HG03342 (cell line): Measurements from ENCODE around the gene FGFBP3.

Experiments
- ATAC-seq: cut with Tn5 transposase; IDR thresholded peaks from one replicate; pipeline ENCODE4 v1.9.1; 2021; ENCODE audit warnings: mild to moderate bottlenecking, moderate library complexity; ENCODE audit not compliant: unreplicated experiment

FGFBP3 gene, protein sequence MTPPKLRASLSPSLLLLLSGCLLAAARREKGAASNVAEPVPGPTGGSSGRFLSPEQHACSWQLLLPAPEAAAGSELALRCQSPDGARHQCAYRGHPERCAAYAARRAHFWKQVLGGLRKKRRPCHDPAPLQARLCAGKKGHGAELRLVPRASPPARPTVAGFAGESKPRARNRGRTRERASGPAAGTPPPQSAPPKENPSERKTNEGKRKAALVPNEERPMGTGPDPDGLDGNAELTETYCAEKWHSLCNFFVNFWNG

DNA sequence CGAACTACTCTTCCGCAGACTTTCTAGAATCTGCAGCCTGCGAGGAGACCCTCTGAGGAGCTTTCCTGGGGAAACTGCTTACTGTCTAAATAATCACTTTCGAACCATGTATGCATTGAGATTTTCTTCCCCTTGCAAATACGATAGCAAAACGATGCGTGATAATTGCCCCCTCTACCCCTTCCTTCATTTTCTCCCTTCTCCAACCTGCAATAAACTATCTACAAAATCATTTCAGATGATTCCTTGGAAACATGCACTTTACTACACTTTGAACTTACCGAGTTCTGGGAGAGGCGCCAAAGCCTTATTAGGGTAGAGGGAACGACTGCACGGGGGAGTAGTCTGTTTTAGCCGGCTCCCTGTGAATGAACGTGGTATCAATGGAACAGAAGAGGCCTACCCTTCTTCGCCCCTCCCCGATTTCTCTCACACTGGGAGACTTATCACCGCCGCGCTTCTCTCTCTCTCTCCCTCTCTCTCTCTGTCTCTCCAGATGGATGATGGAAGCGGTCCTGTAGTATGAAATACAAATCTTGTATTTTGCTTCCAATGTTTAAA is at the start of gene FGFBP3:
Gene FGFBP3, minus strand, starts transcription at position 370 of the 561 bp plus-strand sequence. CDS start 517 bp downstream, outside the sequence.
- no peak for ATAC-seq

DNA sequence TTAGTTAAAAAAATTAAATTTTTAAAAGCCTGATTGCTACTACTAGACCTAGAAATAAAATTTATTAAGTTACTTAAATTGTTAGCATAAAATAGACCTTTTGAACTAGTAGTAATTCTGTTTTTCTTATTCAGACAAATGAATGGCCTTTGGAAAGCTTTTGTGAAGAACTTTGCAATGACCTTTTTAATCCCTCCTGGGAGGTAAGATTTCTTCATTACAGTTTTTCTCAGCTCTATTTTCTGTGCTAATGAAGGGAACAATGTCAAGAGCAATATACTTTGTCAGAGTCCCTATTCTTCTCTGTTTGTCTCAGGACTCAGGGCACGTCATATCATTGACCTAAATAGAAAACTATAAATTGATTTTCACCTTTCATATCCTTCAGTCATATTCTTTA is 47.8 kb upstream of the FGFBP3 start:
- no peak for ATAC-seq

DNA sequence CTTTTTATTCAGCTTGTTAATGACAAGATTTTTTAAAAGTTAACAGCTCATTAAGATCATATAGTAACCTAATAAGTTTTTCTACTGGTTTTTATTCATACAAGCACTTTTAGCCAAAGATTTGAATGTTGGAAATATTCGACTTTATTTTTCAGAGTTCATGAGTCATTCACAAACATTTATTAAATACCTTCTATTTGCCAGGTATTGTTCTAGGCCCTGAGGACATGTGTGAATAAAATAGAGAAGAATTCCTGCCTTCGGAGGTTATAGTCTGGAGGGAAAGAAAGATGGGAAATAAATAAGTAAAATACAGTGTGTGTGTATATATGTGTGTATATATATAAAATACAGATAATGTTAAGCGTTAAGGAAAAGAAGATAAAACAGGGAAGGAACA is 45.8 kb upstream of the FGFBP3 start:
- no peak for ATAC-seq

DNA sequence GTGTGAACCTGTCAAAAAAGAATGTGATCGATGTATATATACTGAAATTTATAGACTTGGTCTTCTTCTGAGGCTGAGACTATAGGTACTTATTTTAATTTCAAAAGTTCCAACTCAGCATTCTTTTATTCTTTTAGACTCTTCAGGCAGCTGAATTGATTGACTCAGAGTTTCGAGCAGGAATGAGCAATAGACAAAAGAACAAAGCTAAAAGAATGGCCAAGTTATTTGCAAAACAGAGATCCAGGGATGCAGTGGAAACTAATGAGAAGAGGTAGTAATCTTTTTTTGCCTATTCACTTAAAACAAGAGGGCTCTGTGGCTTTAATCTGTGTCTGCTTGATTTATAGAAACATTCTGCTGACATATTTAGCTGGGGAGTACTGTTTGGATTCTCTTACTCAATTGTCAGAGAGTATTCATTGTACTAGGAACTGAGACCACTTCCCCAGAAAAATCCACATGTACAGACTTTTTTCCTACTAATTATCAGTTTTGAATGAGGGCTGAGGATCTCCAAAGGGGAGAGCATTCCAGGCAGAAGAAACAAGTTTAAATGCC is 44.4 kb upstream of the FGFBP3 start:
- no peak for ATAC-seq

DNA sequence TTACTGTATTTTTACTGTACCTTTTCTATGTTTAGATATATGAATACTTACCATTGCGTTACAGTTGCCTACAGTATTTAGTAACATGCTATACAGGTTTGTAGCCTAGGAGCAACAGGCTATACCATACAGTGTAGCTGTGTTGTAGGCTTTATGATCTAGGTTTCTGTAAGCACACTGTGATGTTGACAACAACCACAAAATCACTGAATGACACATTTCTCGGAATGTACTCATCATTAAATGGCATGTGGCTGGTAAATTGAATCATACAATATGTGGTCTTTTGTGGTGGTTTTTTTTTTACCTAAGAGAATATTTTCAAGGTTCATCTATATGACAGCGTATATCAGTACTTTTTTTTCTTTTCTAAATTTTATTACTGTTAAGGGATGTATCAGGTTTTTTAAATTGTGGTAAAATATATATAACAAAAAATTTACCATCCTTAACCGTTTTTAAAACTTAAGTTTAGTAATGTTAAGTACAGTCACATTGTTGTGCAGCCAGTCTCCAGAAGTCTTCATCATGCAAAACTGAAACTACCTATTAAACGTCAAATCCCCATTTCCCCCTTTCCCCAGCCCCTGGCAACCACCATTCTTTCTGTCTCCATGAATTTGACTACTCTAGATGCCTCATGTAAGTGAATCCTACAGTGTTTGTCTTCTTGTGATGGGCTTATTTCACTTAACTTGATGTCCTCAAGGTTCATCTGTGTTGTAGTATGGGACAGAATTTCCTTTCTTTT is 35.8 kb upstream of the FGFBP3 start:
- no peak for ATAC-seq

DNA sequence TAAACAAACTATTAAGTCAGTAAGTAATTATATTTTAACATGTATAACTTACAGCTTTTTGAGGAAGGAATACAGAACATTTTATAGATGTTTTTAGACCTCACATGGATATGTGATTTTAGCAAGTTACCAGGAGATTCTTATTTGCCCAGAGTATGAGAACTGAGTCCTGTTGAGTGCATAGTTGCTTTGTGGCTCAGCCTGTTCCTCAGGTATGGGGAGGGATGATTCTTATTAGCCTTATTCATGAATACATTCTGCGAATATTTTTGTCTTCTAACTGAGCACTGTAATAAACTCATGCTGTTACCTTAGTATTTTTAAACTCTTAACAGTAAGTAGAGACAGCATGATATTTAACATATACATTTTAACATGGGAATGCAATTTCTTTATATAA is 32.1 kb upstream of the FGFBP3 start:
- ATAC-seq = no peak

DNA sequence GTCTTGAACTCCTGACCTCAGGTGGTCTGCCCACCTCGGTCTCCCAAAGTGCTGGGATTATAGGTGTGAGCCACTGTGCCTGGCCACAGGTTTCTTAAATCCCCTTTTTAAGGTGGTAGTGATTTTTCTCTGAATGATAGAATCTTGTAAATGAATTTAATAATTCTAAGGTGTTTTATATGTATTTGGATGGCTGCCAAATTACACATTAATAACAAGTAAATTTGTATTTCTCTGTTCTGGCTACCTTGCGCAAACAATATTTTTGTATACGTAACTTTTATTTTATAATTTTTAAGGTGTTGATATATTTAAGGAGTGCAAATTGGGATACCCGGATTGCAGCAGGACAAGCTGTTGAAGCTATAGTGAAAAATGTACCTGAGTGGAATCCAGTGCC is 30.4 kb upstream of the FGFBP3 start:
- no peak for ATAC-seq

DNA sequence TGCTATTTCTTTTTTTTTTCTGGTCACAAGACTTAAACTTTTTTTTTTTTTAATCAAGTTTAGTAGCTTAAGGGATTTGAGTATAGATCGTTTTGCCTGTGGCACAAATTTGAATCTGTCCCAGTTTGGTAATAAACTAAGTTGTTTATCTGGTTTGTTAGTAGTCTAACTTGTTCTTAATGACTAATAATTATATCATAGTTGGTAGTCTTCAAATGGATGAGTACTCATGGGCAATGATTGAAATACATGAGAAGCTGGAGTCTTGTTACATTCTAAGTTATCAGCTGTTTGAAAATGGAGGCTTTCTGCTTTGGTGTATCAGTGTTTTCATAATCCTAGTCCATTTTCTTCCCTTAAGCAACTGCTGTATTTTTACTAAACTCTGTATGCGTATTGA is 26.6 kb upstream of the FGFBP3 start:
- ATAC-seq = no peak

DNA sequence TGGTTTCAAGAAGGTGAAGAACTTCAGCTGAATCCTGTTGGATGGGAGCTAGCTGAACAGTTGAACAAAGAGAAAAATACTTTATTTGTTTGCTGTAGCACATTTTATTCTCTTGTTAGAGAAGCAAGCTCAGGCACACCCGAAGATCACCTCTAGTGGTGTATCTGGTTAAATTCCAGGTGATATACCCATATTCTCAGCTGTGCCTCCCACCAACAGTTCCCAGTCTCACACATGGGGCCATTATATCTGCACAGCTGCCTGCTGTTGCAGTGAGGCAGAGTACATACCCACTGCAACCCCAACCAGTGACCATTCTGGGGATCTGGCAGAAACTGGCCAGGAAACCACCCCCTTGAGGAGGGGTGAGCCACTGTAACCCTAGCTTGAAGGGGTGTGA is 23.5 kb upstream of the FGFBP3 start:
- no peak for ATAC-seq

DNA sequence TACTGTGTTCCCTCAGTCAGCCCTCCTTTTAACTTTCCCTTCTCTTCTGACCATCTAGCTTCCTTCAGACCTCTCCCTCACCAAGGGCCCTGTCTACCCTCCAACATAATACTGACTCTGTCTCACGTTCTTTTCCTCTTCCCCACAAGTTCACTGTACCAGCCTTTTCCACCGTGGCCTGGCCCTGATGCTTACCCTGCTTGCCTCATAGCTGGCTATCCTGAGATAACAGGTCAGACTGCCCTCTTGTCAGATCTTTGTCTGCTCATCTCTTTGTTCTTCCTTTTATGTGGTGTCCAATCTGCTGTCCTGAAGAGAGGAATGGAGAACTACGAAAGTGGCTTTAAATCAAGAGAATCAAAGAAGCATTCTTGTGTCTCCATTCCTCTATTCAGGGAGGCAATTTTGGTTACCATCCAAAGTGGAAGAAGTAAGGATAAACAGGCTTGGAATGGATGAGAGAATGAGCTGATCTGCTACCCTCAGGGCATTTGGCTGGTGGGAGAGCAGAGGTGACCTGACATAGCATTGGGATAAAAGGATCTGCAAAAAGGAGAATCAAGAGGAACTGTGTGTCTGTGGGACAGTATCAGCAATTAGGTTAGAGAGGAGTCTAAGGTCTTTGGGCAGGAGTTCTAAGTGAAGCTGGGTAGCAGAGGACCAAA is 22.4 kb upstream of the FGFBP3 start:
- ATAC-seq = no peak

DNA sequence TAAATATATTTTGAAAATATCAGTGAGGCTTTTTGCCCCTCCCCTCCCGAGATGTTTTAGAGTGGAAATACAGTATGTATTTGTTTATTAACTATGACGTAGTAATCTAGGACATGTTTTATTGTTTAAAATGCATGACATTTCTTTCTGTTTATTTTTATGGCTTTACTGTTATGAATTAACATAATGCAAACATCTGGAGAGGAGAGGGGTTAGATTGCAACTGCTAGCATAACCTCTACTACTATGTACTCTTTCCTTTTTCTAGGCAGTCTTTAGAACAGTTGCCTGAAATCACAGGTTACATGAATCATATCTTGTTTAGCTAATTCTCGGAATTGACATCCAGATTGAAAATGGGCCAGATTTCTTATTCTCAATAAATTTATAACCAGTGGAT is 21.7 kb upstream of the FGFBP3 start:
- no peak for ATAC-seq

DNA sequence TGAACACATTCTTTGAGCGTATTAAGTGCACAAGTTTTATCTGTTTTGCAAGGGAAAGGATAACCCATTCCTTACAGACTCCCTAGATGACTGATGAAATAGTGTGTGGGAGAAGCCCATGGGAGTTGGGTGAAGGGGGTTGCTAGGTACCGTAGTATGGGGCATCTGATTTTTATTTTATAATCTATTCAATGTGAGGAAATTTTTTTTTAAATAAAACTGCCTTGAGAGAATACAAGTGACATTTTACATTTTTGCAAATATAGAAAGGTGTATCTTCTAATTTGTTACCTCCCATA is 15.7 kb upstream of the FGFBP3 start:
- no peak for ATAC-seq

DNA sequence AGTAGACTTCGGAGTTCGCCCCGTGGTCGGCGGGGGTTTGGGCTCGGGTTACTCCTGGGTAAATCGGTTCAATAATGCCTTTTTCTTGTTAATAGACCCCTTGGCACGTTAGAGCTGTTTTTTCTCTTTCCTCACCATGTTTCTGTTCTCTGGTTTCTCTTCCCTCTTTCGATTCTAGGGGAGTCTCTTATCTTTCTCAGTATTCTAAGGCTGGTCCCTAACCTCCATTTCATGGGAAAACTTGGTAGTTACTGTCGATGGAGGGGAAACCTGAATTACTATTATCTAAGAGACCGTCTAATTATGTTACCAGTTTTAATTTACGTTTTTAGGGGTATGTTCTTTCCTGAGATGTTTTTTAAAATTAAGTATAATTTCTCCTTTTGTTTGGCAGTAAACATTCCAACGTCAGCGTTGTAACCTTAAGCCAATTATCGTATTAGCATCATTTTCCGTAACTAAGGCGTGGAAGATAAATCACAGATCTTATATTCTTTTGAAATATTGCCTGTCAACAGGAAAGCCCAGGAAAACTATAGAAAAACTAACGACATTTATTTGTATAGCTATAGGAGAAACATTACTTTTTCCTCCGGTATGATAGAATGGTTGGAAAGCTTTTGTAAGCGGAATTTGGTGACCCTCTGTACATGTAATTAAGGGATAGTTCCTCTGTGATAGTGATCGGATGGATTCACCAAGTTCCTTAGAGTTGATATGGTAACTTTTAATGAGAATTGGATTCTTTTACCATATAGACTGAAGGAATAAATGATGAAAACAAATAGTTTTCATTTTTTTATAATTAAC is 15.1 kb upstream of the FGFBP3 start:
- peak; percentile 17 for ATAC-seq

DNA sequence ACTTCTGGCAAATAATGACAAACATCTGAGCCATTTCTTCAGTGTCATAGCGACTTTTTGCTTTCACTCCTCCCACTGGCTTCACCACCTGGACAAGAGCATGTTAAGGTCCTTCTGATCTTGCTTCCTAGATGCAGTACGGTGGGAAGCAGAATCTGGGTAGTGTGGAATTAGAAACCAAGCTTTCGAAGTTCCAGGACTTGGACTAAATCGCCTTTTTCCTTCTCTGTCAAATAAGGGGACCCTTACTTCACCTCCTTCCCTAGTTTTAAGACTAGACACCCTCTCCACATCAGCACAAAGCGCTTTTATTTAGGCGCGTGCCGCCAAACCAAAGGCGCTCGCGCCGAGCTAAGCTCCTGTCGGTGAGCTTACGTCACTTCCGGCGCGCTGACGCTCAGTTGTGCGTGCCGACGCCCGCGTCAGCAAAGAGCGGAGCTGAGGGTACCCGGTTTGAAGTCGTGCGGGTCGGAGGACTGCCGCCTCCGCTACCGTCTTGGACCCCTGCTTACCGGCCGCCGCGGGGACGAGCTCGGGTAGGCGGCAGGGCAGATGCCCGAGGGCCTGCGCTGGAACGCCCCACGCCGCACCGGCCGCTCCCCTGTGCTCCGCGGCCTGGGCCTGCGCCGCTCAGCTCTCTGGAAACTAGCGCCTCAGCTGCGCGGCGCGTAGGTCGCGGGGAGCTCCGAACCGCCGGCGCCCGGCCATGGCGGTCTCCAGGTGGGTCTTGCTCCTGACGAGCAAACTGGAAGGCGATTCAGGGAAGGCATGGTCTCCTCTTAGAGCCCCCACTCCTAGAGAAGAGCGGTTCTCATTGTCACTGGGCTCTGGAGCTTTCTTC is 14.3 kb upstream of the FGFBP3 start, which contains the start of gene BTAF1:
Gene BTAF1, plus strand, starts transcription at position 400 of the 841 bp plus-strand sequence. Its CDS starts 307 bp downstream, at position 707.
- peak; percentile 97 for ATAC-seq

DNA sequence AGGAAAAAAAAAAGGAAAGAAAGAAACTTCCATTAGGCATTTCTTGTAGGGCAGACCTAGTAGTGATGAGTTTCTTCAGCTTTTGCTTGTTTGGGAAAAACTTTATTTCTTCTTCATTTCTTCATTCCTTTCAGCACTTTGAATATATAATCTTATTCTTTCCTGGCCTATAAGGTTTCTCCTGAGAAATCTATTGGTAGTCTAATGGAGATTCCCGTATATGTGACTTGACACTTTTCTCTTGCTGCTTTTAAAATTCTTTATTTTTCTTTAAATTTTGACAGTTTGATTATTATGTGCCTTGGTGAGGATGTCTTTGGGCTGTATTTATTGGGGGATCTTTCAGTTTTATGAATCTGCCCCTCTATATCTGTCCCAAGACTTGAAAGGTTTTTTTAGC is 10.4 kb upstream of the FGFBP3 start:
- no peak for ATAC-seq

DNA sequence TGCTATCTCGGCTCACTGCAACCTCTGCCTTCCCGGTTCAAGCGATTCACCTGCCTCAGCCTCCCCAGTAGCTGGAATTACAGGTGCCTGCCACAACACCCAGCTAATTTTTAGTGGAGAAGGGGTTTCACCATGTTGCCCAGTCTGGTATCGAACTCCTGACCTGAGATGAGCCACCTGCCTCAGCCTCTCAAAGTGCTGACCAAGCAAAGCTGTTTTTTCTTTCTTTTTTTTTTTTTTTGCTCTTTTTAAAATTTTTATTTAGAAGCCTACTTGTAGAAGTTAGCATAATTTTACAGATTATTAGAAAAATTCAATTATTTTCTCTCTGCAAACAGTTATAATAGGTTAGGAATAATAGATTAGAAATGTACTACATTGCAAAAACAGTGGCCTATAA is 1.2 kb upstream of the FGFBP3 start:
- ATAC-seq = no peak

DNA sequence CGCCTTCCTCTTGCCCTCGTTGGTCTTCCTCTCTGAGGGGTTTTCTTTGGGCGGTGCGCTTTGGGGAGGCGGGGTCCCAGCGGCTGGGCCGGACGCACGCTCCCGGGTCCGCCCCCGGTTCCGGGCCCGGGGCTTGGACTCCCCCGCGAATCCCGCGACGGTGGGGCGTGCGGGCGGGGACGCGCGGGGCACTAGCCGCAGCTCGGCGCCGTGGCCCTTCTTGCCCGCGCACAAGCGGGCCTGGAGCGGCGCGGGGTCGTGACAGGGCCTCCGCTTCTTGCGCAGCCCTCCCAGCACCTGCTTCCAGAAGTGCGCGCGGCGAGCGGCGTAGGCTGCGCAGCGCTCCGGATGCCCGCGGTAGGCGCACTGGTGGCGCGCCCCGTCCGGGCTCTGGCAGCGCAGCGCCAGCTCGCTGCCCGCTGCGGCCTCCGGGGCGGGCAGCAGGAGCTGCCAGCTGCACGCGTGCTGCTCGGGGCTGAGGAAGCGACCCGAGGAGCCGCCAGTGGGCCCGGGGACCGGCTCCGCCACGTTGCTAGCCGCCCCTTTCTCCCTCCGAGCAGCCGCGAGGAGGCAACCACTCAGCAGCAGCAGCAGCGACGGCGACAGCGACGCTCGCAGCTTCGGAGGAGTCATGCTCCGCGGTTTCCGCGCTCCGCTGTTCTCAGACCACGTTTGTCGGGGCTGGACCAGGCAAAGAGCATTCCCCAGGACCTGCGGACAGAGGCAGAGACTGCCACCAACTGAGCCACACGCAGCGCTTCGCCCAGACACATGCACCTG is 759 bp downstream of the FGFBP3 start:
- ATAC-seq = peak; percentile 90

DNA sequence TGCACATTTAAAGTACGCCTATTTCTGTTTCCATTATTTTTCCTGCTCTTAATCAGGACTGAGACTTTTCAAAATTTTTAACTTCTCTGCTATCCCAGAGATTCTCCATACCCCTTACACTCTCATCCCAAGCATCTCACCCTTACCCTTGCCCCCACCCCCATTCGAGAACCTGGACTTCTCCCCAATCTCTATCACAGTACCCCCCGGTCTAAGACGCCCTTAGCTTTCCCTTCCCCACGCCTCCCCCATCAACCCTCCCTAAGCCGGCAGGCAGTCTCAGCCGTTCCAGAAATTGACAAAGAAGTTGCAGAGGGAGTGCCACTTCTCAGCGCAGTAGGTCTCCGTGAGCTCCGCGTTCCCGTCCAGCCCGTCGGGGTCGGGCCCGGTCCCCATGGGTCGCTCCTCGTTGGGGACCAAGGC is 1.4 kb downstream of the FGFBP3 start:
- no peak for ATAC-seq

DNA sequence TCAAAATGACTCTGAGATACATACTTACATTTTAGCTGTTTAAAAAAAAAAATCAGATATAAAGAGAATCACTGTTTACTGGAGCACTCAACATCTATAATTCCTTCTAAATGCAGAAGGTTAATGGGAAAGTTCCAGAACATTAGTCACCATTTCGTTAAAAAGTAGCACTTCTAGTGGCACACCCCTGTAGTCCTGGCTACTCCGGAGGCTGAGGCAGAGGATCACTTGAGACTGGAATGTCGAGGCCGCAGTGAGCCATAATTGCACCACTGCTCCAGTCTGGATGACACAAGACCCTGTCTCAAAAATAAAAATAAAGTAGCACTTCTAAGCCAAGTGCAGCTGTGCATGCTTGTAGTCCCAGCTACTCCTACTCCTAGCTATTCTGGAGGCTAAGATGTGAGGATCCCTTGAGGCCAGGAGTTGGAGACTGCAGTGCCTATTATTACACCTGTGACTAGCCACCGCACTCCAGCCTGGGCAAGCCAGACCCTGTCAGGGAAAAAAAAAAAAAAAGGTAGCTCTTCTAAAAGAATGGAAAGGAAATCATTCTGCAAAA is 2.2 kb downstream of the FGFBP3 start:
- no peak for ATAC-seq
